Cardiac fibroblast (primary cell): Measurements from ENCODE around the gene TSPEAR.

Experiments
- DNase-seq, 2 donors: peaks; one replicate each; pipeline versions ENCODE4 v3.0.0 to v3.0.0-alpha.2; 2010; ENCODE audit warnings: low read depth in 2 of 2
- H3K4me3 ChIP-seq, 2 donors: replicated peaks in 1 of 2; 1 replicate in 1 of 2; 2 replicates in 1 of 2; pipeline ENCODE4 v1.5.1; 2011; ENCODE audit warnings: low read depth in 2 of 2, low read length in 2 of 2, mild to moderate bottlenecking in 2 of 2, moderate library complexity in 1 of 2
- CTCF ChIP-seq: IDR thresholded peaks from one replicate; pipeline ENCODE4 v1.5.1; 2011; ENCODE audit warnings: low read depth, mild to moderate bottlenecking, low read length, inconsistent platforms

The TSPEAR gene

DNA sequence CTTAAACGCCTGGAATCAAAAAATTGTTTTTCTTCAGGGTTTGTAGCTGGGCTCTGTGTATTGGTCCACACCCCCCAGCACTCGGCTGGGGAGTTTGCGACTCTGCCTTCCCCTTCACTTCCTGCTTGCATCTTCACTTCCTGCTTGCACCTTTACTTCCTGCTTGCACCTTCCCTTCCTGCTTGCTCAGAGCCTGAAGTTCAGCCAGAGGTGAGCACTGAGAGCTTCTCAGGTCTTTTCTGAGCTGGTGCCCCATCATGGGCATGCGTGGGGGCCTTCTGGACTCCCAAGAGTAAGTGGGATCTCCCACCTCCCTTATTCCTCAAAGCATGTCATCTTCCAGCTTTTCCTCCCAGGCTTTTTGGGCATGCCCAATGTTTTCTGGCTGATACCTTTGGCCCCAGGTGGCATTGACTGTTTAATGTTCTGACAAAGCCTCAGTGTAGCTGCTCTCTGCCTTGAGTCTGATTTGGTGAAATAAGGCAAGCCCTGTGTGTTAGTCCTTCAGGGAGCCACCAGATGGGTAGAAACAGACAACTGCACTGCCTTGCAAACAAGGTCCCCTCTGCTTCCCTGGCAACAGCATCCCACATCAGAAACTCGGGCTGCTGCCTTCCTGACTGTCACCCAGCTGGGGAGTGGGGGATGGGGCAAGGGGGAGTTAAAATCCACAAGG lies 163.6 kb downstream of the TSPEAR start:
- no peak for TF ChIP-seq CTCF
- no peak for DNase-seq
- H3K4me3 ChIP-seq, result no peak overlapping the region

DNA sequence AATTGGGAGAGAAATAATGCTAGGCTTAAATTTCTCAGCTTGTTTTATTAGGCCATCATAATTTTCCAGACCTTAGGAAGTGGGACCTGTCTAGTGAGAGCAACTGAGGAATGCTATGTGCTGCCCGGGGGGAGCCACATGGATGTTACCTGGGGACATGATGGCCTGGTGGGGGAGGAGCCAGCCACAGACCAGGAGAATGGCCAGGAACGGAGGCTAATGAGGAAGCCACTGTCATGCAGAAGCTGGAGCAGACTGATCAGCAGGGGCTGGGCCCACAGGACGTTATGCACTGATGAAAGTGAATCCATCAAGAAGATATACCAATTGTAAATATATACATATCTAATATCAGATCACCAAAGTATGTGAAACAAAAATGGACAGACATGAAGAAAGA lies 166.8 kb downstream of the TSPEAR start:
- TF ChIP-seq CTCF, result no peak
- H3K4me3 ChIP-seq, result no peak overlapping the region
- no peak for DNase-seq

DNA sequence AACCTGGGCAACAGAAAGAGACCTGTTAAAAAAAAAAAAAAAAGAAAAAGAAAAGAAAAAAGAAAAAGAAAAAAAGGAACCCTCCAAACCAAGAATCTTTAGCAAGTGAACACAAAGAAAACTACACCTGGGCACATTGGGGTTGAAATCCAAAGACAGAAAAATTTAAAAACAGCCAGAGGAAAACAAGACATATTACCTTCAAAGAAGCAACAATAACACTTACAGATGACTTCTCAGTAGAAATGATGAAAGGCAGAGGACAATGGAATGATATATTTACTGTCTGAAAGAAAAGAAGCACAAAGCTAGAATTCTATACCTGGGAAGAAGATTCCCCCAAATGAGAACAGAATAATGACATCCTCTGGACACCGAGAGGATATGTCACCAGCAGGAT lies 168.7 kb downstream of the TSPEAR start:
- no peak for DNase-seq
- TF ChIP-seq CTCF, result no peak
- H3K4me3 ChIP-seq, result no peak overlapping the region

GRCh38 chr21:44540741-44541288 lies 170.6 kb downstream of the TSPEAR start:
- no peak for TF ChIP-seq CTCF
- no peak overlapping the region for H3K4me3 ChIP-seq
- DNase-seq, result no peak

GRCh38 chr21:44539991-44540666 lies 171.2 kb downstream of the TSPEAR start, which contains the start of gene KRTAP10-1:
KRTAP10-1 (minus strand) TSS chr21:44540195; CDS start chr21:44540150, 45 bp downstream.
- no peak for TF ChIP-seq CTCF
- H3K4me3 ChIP-seq, result no peak within 1 kb of the TSS
- DNase-seq, result no peak

DNA sequence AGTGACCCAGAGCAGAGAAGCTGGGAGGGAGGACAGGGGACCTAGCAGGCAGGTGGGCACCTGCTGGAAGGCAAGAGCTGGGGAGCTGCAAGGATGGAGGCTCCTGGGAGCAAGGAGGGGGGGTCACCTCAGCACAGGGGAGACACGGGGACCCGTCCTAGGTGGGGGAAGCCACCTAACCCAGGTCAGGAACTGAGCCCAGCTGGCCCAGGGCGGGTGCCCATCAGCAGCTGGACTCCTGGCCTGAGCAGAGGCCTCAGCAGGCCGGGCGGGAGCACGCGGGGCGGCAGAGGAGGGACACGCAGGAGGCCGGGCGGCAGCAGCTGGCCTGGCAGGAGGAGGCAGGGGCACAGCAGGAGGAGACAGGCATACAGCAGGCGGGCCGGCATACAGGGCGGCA lies 172.3 kb downstream of the TSPEAR start:
- DNase-seq, result no peak
- no peak overlapping the region for H3K4me3 ChIP-seq
- TF ChIP-seq CTCF, result no peak
